ENCODE data around the gene B4GALT5.

Gene B4GALT5

DNA sequence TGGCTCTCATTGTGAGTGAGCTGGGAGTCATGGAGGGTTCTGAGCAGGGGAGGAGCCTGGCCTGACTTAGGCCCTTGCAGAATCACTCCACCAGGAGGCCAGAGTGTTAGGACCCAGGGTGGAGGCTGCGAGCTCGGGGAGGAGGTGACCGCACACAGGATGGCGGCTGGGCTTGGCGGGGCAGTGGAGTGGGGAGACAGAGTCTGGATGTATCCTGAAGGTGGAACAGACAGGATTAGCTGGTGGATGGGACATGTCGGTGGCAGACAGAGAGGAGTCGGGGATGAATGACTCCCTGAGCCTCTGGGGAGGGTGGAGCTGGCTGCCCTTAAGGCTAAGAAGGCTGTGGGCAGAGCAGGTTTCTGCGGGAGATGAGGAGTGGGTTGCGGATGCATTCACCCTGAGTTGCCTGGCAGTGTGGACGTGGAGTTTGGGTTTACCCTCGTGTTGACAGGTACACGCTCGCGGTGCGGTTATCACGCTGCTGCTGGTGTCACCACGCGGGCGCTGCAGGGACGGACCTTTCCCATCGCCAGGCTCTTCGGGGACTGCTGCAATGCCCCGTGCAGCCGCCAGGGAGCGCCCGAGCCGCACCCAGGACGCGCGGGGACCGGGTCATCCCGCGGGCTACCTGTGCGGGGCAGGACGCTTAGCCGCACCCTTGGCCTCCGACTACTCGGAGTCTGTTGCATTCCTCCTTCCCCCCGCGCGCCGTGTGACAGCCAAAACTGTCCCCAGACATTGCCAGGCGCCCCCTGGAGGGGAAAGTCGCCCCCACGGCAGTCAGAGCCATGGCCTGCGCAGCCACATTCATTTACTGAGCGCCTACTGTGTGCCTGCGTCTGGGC, 102.8 kb downstream of the B4GALT5 start:
- no peaks in the 10 kb centered on the region for H3F3A ChIP-seq (ENCODE audit: low read depth)
- H3K4me3 ChIP-seq (ENCODE audit: low read length, poor library complexity, severe bottlenecking), result peak overlapping the region; percentile 43
- H3K9me2 ChIP-seq (replicated peaks; ENCODE audit: low read depth, low read length), result no peaks in the 10 kb centered on the region
- no peak for TF ChIP-seq EZH2phosphoT487 (IDR thresholded peaks at IDR 0.05; ENCODE audit: borderline replicate concordance)
- TF ChIP-seq, protein P1, sequence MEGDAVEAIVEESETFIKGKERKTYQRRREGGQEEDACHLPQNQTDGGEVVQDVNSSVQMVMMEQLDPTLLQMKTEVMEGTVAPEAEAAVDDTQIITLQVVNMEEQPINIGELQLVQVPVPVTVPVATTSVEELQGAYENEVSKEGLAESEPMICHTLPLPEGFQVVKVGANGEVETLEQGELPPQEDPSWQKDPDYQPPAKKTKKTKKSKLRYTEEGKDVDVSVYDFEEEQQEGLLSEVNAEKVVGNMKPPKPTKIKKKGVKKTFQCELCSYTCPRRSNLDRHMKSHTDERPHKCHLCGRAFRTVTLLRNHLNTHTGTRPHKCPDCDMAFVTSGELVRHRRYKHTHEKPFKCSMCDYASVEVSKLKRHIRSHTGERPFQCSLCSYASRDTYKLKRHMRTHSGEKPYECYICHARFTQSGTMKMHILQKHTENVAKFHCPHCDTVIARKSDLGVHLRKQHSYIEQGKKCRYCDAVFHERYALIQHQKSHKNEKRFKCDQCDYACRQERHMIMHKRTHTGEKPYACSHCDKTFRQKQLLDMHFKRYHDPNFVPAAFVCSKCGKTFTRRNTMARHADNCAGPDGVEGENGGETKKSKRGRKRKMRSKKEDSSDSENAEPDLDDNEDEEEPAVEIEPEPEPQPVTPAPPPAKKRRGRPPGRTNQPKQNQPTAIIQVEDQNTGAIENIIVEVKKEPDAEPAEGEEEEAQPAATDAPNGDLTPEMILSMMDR (conservative IDR thresholded peaks at IDR 0.05; ENCODE audit: low read length), result peak; percentile 97
- H3K79me2 ChIP-seq (ENCODE audit: insufficient read depth, low read length), result no peaks in the 10 kb centered on the region
- H4K20me1 ChIP-seq (ENCODE audit: insufficient read depth, low read length, poor library complexity, severe bottlenecking), result no peaks in the 10 kb centered on the region
- H3K4me1 ChIP-seq (ENCODE audit: insufficient read depth, low read length, poor library complexity, severe bottlenecking), result no peaks in the 10 kb centered on the region
- H3K9me3 ChIP-seq (ENCODE audit: insufficient read depth, low read depth, low read length), result no peaks in the 10 kb centered on the region
- H3K9ac ChIP-seq (ENCODE audit: low read depth, low read length, poor library complexity, severe bottlenecking), result no peak overlapping the region
- H3K4me2 ChIP-seq (ENCODE audit: low read depth, low read length, poor library complexity, severe bottlenecking), result peak overlapping the region; percentile 52
- H3K36me3 ChIP-seq (ENCODE audit: insufficient read depth, low read length), result no peaks in the 10 kb centered on the region
- H3K27me3 ChIP-seq (ENCODE audit: insufficient read depth, low read length, poor library complexity, severe bottlenecking), result no peaks in the 10 kb centered on the region
- H2AFZ ChIP-seq (ENCODE audit: low read length), result peak overlapping the region; percentile 75

DNA sequence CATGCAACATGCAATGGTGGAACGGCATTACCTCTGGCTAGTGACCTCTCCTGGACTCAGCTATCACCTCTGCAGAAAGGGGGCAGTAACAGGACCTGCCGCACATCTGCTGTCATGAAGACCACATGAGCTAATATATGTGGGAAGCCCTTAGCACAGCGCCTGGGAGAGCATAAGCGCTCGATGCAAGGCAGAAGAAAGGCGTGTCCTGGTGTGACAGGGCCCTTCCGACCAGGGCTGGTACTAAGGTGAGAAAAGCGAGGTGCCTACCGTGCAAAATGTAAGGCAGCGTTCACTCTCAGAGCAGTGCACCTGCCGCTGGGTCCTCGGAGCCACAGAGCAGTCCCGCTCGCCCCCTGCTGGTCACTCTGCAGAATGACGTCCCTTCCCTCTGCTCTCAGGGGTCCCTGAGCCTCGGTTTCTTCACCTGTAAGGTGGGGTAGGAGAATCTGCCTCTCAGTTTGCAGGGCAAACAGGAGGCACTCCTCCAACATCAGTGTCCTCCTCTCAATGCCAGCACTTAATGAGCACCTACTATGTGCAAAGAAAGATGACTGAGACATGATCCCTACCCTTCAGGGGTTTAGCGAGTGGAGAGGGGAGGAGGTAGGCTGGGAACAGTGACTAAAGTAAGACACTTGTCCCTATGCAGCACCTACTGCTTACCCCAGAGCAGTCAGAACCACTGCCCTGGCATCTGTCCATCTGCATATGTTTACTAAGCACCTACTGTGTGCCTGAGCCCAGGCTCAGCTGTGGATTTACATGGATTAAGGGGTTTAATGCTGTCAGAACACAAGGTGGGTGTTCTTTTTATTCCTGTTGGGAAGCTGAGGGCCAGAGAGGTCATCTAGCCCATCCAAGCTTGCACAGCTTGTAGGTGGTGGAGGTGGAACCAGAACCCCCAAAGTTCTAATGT, 104.7 kb downstream of the B4GALT5 start:
- Histone ChIP-seq H3K4me2 (ENCODE audit: low read depth, low read length, poor library complexity, severe bottlenecking) (peak overlapping the region; percentile 73), H3K4me1 (ENCODE audit: insufficient read depth, low read length, poor library complexity, severe bottlenecking) (no peaks in the 10 kb centered on the region), H3K36me3 (ENCODE audit: insufficient read depth, low read length) (no peaks in the 10 kb centered on the region), H3K79me2 (ENCODE audit: insufficient read depth, low read length) (no peaks in the 10 kb centered on the region), H3K27me3 (ENCODE audit: insufficient read depth, low read length, poor library complexity, severe bottlenecking) (no peaks in the 10 kb centered on the region), H3K9ac (ENCODE audit: low read depth, low read length, poor library complexity, severe bottlenecking) (no peak overlapping the region), H3K9me2 (replicated peaks; ENCODE audit: low read depth, low read length) (no peaks in the 10 kb centered on the region), H3K9me3 (ENCODE audit: insufficient read depth, low read depth, low read length) (no peaks in the 10 kb centered on the region), H4K20me1 (ENCODE audit: insufficient read depth, low read length, poor library complexity, severe bottlenecking) (no peaks in the 10 kb centered on the region), H3F3A (ENCODE audit: low read depth) (no peaks in the 10 kb centered on the region), H3K4me3 (ENCODE audit: low read length, poor library complexity, severe bottlenecking) (peak overlapping the region; percentile 65), H2AFZ (ENCODE audit: low read length) (peak overlapping the region; percentile 85)
- TF ChIP-seq EZH2phosphoT487 (IDR thresholded peaks at IDR 0.05; ENCODE audit: borderline replicate concordance), result no peak
- TF ChIP-seq, protein P1 (conservative IDR thresholded peaks at IDR 0.05; ENCODE audit: low read length), result peak; percentile 94

DNA sequence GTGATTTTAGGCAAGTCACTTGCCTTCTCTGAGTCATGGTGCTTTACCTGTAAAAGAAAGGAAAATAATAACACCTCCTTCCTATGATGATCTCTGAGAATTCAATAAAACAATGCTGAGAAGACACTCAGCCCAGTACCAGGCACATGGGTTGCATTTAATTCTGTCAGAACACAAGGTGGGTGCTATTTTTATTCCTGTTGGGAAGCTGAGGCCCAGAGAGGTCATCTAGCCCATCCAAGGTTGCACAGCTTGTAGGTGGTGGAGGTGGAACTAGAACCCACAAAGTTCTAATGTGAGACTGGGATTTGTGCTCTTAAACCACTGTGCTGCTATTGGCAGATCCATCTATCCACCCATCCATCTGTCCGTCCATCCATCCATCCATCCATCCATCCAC, 106.1 kb downstream of the B4GALT5 start:
- Histone ChIP-seq H3K79me2 (ENCODE audit: insufficient read depth, low read length) (no peaks in the 10 kb centered on the region), H3K9ac (ENCODE audit: low read depth, low read length, poor library complexity, severe bottlenecking) (no peak overlapping the region), H4K20me1 (ENCODE audit: insufficient read depth, low read length, poor library complexity, severe bottlenecking) (no peaks in the 10 kb centered on the region), H3K4me1 (ENCODE audit: insufficient read depth, low read length, poor library complexity, severe bottlenecking) (no peaks in the 10 kb centered on the region), H3K9me3 (ENCODE audit: insufficient read depth, low read depth, low read length) (no peaks in the 10 kb centered on the region), H3K36me3 (ENCODE audit: insufficient read depth, low read length) (no peaks in the 10 kb centered on the region), H3K27me3 (ENCODE audit: insufficient read depth, low read length, poor library complexity, severe bottlenecking) (no peaks in the 10 kb centered on the region), H2AFZ (ENCODE audit: low read length) (no peak overlapping the region), H3F3A (ENCODE audit: low read depth) (no peaks in the 10 kb centered on the region), H3K9me2 (replicated peaks; ENCODE audit: low read depth, low read length) (no peaks in the 10 kb centered on the region), H3K4me3 (ENCODE audit: low read length, poor library complexity, severe bottlenecking) (no peak overlapping the region), H3K4me2 (ENCODE audit: low read depth, low read length, poor library complexity, severe bottlenecking) (no peak overlapping the region)
- TF ChIP-seq, protein P1 (conservative IDR thresholded peaks at IDR 0.05; ENCODE audit: low read length), result no peak
- no peak for TF ChIP-seq EZH2phosphoT487 (IDR thresholded peaks at IDR 0.05; ENCODE audit: borderline replicate concordance)

Measured in Loucy (cell line).